Effector memory CD8-positive, alpha-beta T cell (primary cell): Measurements from ENCODE around the gene ACAA1.

ENCODE experiments used
- ATAC-seq: fragments of 150-1000 bp; cut with Tn5 transposase; replicated peaks from 2 replicates; pipeline ENCODE4 v1.10.0; 2021; ENCODE audit warnings: mild to moderate bottlenecking, moderate library complexity
- DNase-seq, 3 experiments: peaks; one replicate each; pipeline ENCODE4 v3.0.0; 2021
- H3K27ac Mint-ChIP-seq, 2 donors: one replicate each; pipeline ENCODE4 v1.8.0; 2022; ENCODE audit warnings: mild to moderate bottlenecking in 2 of 2, mixed read lengths in 2 of 2, moderate library complexity in 2 of 2
- H3K27me3 Mint-ChIP-seq, 2 donors: one replicate each; pipeline ENCODE4 v1.8.0; 2022; ENCODE audit warnings: mixed read lengths in 2 of 2
- H3K36me3 Mint-ChIP-seq: one replicate; pipeline ENCODE4 v1.8.0; 2022; ENCODE audit warnings: mild to moderate bottlenecking, moderate library complexity, mixed read lengths; ENCODE audit not compliant: insufficient read depth
- H3K4me1 Mint-ChIP-seq, 2 donors: one replicate each; pipeline ENCODE4 v1.8.0; 2022; ENCODE audit warnings: low read depth in 2 of 2, mixed read lengths in 2 of 2
- H3K4me3 Mint-ChIP-seq, 2 donors: one replicate each; pipeline ENCODE4 v1.8.0; 2022; ENCODE audit warnings: mild to moderate bottlenecking in 2 of 2, mixed read lengths in 2 of 2, moderate library complexity in 2 of 2
- H3K9me3 Mint-ChIP-seq, 2 donors: one replicate each; pipeline ENCODE4 v1.8.0; 2022; ENCODE audit warnings: mixed read lengths in 2 of 2

The ACAA1 gene

GRCh38 chr3:38127611-38128302 is 9.2 kb downstream of the ACAA1 start:
- Mint-ChIP-seq H3K4me1 (peaks cover 9 to 29% of the 10 kb centered on the region in 2 donors), H3K27ac (peak overlapping the region in 1 of 2 donors; percentile 44), H3K36me3 (peaks cover 52% of the 10 kb centered on the region), H3K4me3 (no peak overlapping the region), H3K27me3 (no peaks in the 10 kb centered on the region), H3K9me3 (no peaks in the 10 kb centered on the region)
- no peak for ATAC-seq
- DNase-seq, result no peak

- no peak overlapping the region for H3K4me3 Mint-ChIP-seq
- H3K4me1 Mint-ChIP-seq, result peaks cover 8 to 19% of the 10 kb centered on the region in 2 donors
- H3K27me3 Mint-ChIP-seq, result no peaks in the 10 kb centered on the region
- H3K36me3 Mint-ChIP-seq, result peaks cover 66% of the 10 kb centered on the region
- no peaks in the 10 kb centered on the region for H3K9me3 Mint-ChIP-seq
- ATAC-seq (no peak), DNase-seq (no peak)
- H3K27ac Mint-ChIP-seq, result peak overlapping the region; percentile 49 to 83
These were observed 10.6 kb downstream of the ACAA1 start for GRCh38 chr3:38126121-38126892.

- Mint-ChIP-seq H3K9me3 (no peaks in the 10 kb centered on the region), H3K4me3 (no peak overlapping the region), H3K4me1 (peaks cover 10 to 15% of the 10 kb centered on the region in 2 donors), H3K36me3 (peaks cover 70% of the 10 kb centered on the region), H3K27ac (peak overlapping the region; percentile 49 to 83), H3K27me3 (no peaks in the 10 kb centered on the region)
- no peak for ATAC-seq
- no peak for DNase-seq
These were observed 11.4 kb downstream of the ACAA1 start for GRCh38 chr3:38125305-38126120.

GRCh38 chr3:38124324-38125122 is 12.4 kb downstream of the ACAA1 start:
- H3K4me3 Mint-ChIP-seq, result no peak overlapping the region
- H3K27me3 Mint-ChIP-seq, result no peaks in the 10 kb centered on the region
- ATAC-seq (no peak), DNase-seq (no peak)
- peak overlapping the region in 1 of 2 donors; percentile 54 for H3K27ac Mint-ChIP-seq
- peaks cover 69% of the 10 kb centered on the region for H3K36me3 Mint-ChIP-seq
- peaks cover 10 to 11% of the 10 kb centered on the region in 2 donors for H3K4me1 Mint-ChIP-seq
- no peaks in the 10 kb centered on the region for H3K9me3 Mint-ChIP-seq

GRCh38 chr3:38122712-38123290 is 14.1 kb downstream of the ACAA1 start:
- Mint-ChIP-seq H3K4me1 (peaks cover 17 to 19% of the 10 kb centered on the region in 2 donors), H3K27me3 (no peaks in the 10 kb centered on the region), H3K9me3 (no peaks in the 10 kb centered on the region), H3K36me3 (peaks cover 68% of the 10 kb centered on the region), H3K4me3 (no peak overlapping the region), H3K27ac (no peak overlapping the region)
- no peak for ATAC-seq
- no peak for DNase-seq

GRCh38 chr3:38121832-38122461 is 15.0 kb downstream of the ACAA1 start:
- Mint-ChIP-seq H3K27me3 (no peaks in the 10 kb centered on the region), H3K27ac (peak overlapping the region in 1 of 2 donors; percentile 75), H3K4me3 (no peak overlapping the region), H3K9me3 (no peaks in the 10 kb centered on the region), H3K4me1 (peaks cover 17 to 19% of the 10 kb centered on the region in 2 donors), H3K36me3 (peaks cover 64% of the 10 kb centered on the region)
- ATAC-seq (no peak), DNase-seq (no peak)

GRCh38 chr3:38121451-38121831 is 15.5 kb downstream of the ACAA1 start:
- Mint-ChIP-seq H3K27me3 (no peaks in the 10 kb centered on the region), H3K9me3 (no peaks in the 10 kb centered on the region), H3K36me3 (peaks cover 60% of the 10 kb centered on the region), H3K4me1 (peaks cover 17 to 19% of the 10 kb centered on the region in 2 donors), H3K4me3 (no peak overlapping the region), H3K27ac (no peak overlapping the region)
- no peak for ATAC-seq
- DNase-seq, result no peak

GRCh38 chr3:38120693-38121450 is 16.1 kb downstream of the ACAA1 start:
- no peak for ATAC-seq
- Mint-ChIP-seq H3K36me3 (peaks cover 58% of the 10 kb centered on the region), H3K4me3 (no peak overlapping the region), H3K9me3 (no peaks in the 10 kb centered on the region), H3K27ac (peak overlapping the region in 1 of 2 donors; percentile 72), H3K4me1 (peaks cover 17 to 19% of the 10 kb centered on the region in 2 donors), H3K27me3 (no peaks in the 10 kb centered on the region)
- DNase-seq, result no peak

- H3K9me3 Mint-ChIP-seq, result no peaks in the 10 kb centered on the region
- H3K4me3 Mint-ChIP-seq, result no peak overlapping the region
- peak overlapping the region in 1 of 2 donors; percentile 80 for H3K27ac Mint-ChIP-seq
- no peaks in the 10 kb centered on the region for H3K27me3 Mint-ChIP-seq
- H3K4me1 Mint-ChIP-seq, result peaks cover 12 to 17% of the 10 kb centered on the region in 2 donors
- peaks cover 55% of the 10 kb centered on the region for H3K36me3 Mint-ChIP-seq
- DNase-seq (no peak), ATAC-seq (no peak)
These were observed 16.9 kb downstream of the ACAA1 start for GRCh38 chr3:38119821-38120692.

GRCh38 chr3:38119248-38119544 is 17.7 kb downstream of the ACAA1 start:
- Mint-ChIP-seq H3K27me3 (no peaks in the 10 kb centered on the region), H3K4me1 (peaks cover 12 to 14% of the 10 kb centered on the region in 2 donors), H3K27ac (peak overlapping the region; percentile 58 to 80), H3K4me3 (no peak overlapping the region), H3K9me3 (no peaks in the 10 kb centered on the region), H3K36me3 (peaks cover 46% of the 10 kb centered on the region)
- ATAC-seq (no peak), DNase-seq (no peak)
